HG03439 (cell line): Measurements from ENCODE around the gene ZFYVE1.

Source experiments
- ATAC-seq: cut with Tn5 transposase; IDR thresholded peaks from one replicate; pipeline ENCODE4 v1.9.1; 2021; ENCODE audit warnings: mild to moderate bottlenecking, moderate library complexity; ENCODE audit not compliant: unreplicated experiment

The ZFYVE1 gene

DNA sequence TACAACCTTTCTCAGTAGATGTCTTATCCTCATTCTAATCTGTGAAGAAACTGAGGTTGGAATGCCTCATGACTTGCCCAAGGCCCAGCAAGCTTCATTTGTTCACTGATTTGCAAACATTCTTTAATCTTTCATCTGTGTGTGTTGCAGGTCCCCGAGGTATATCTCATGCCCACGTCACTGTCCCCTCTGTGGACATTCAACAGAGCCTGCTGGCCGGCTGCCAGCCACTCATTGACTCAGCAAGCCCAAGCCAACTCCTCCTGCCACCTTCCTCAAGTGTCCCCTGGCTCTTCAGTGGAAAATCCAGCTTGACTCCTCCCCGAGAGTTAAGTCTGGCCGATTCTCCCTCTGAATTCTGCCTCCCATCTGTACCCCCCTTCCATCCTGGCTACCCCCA, 102.6 kb downstream of the ZFYVE1 start:
- ATAC-seq, result no peak

DNA sequence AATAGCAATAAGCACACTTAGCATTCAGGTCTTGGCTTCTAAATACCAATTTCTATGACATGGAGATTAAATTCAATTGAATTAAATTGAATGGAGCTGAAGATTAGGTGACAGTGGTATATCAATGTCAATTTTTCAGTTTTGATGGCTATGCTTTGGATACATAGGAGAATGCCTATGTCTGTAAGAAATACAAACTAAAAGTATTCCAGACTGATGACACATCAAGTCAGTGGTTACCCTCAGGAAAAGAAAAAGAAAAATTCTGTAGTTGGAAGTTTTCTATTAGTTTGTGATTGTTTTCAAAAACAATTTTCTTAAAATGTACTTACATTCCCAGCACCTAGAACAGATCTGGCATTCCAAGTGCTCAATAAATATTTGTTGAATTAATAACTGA, 105.5 kb downstream of the ZFYVE1 start:
- ATAC-seq, result no peak

DNA sequence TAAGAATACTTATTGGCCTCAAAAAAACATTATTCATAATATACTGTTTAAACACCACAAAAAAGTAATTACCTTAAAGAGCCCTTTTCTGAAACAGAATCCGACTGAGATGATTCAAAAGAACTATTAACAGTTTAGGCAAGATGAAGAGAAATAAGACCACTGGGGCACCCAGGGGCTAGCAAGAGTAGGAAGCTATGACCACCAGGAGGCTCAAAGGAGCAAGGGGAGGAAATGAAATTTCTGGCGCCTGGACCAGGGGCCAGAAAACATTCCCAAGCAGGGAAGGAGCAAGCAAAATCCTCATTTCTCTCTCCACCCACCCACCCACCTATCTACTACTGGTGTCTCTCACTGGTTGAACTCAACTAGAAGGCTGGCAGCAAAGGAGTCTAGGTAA, 106.9 kb downstream of the ZFYVE1 start:
- ATAC-seq, result no peak
